HepG2 (cell line): Measurements from ENCODE around the gene WNT6. TPM values are rescaled to one million over a fixed set of nuclear protein-coding genes. Genes with fewer than 3 reads are reported as not detected.

Source experiments
- ATAC-seq: fragments of 200-7000 bp; cut with Tn5 transposase; 3 replicates; pipeline ENCODE4 v1.9.1; 2020; ENCODE audit warnings: mild to moderate bottlenecking, moderate library complexity
- BruUV-seq: library from RNA; stranded (reverse); fragments of 400-500 nt; replicated peaks from 2 replicates; lab custom pipeline; 2021; lab: Mats Ljungman, UMichigan
- CTCF ChIA-PET: fragments of 300-600 bp; formaldehyde crosslinking; extraction: SDS; loops from one replicate; lab custom pipeline; 2021; ENCODE audit warnings: low total read pairs, inconsistent platforms, low intra/inter-chr PET ratio; lab: Yijun Ruan, JAX
- POLR2A ChIA-PET: fragments of 350-600 bp; sonication (Branson Sonifier 250); formaldehyde crosslinking; loops from one replicate; lab custom pipeline; 2020; ENCODE audit warnings: antibody characterized with exemption, inconsistent platforms; lab: Yijun Ruan, JAX
- DNase-seq: peaks from one replicate; pipeline ENCODE4 v3.0.0-alpha.2; 2015; ENCODE audit warnings: low spot score
- FAIRE-seq: peaks from 3 replicates; lab custom pipeline; 2011; peaks lifted over from hg19 to GRCh38; lab: Jason Lieb, UNC
- H2AFZ ChIP-seq: one replicate; pipeline ENCODE4 v1.6.1; 2011; ENCODE audit warnings: low read length, inconsistent platforms
- H3K27ac ChIP-seq: fragments of 300-600 bp; 3 replicates; pipeline ENCODE4 v1.8.0; 2011; ENCODE audit warnings: mixed run types, mild to moderate bottlenecking, mixed read lengths, low read length, inconsistent platforms; ENCODE audit not compliant: insufficient read depth; ENCODE audit errors: extremely low read length
- H3K27me3 ChIP-seq, 2 experiments: fragments of 200-600 bp in 1 of 2; 2 replicates in 1 of 2; 3 replicates in 1 of 2; pipeline versions ENCODE4 v1.6.0 to v1.8.0; 2011; ENCODE audit warnings: low read length in 2 of 2, mild to moderate bottlenecking in 2 of 2, moderate library complexity in 2 of 2, inconsistent platforms in 1 of 2; ENCODE audit not compliant: insufficient read depth in 2 of 2, control insufficient read depth in 1 of 2
- H3K36me3 ChIP-seq, 2 experiments: fragments of 200-600 bp in 1 of 2; replicated peaks in 1 of 2; 2 replicates in 1 of 2; 3 replicates in 1 of 2; pipeline versions ENCODE4 v1.5.1 to v1.8.0; 2011; ENCODE audit warnings: low read length in 2 of 2, inconsistent platforms in 1 of 2; ENCODE audit not compliant: insufficient read depth in 2 of 2, control insufficient read depth in 1 of 2
- H3K4me1 ChIP-seq: 2 replicates; pipeline ENCODE4 v1.5.1; 2012; ENCODE audit warnings: low read length, inconsistent platforms; ENCODE audit not compliant: insufficient read depth
- H3K4me2 ChIP-seq: 2 replicates; pipeline ENCODE4 v1.6.0; 2011; ENCODE audit warnings: low read depth, low read length, inconsistent platforms
- H3K4me3 ChIP-seq, 3 experiments: fragments of 200-600 bp in 1 of 3; sonication (generic), shearing (Covaris generic) in 1 of 3; replicated peaks in 1 of 3; 2 replicates each; pipeline ENCODE4 v1.5.1; 2011 to 2016; ENCODE audit warnings: low read length in 3 of 3, inconsistent platforms in 2 of 3, low read depth in 2 of 3, mild to moderate bottlenecking in 2 of 3, control low read depth in 1 of 3, mixed read lengths in 1 of 3; ENCODE audit not compliant: insufficient read depth in 1 of 3
- H3K79me2 ChIP-seq: one replicate; pipeline ENCODE4 v1.6.1; 2011; ENCODE audit warnings: low read length, inconsistent platforms; ENCODE audit not compliant: insufficient read depth
- H3K9ac ChIP-seq: 2 replicates; pipeline ENCODE4 v1.6.0; 2011; ENCODE audit warnings: mild to moderate bottlenecking, low read depth, low read length, inconsistent platforms; ENCODE audit not compliant: insufficient read depth
- H3K9me3 ChIP-seq: 2 replicates; pipeline ENCODE4 v1.5.1; 2012; ENCODE audit warnings: mild to moderate bottlenecking, low read length
- H4K20me1 ChIP-seq: 2 replicates; pipeline ENCODE4 v1.6.0; 2011; ENCODE audit warnings: inconsistent platforms, mild to moderate bottlenecking, low read length, moderate library complexity; ENCODE audit not compliant: insufficient read depth
- DNMT1 ChIP-seq: sonication (generic); formaldehyde crosslinking; IDR thresholded peaks from 2 replicates; pipeline ENCODE4 v1.5.1; 2020; ENCODE audit warnings: mild to moderate bottlenecking, missing genetic modification reagents
- HNRNPLL ChIP-seq: fragments of 200-400 bp; formaldehyde crosslinking; IDR thresholded peaks from 2 replicates; pipeline ENCODE4 v1.6.1; 2017; ENCODE audit warnings: mild to moderate bottlenecking, low read depth, low read length; ENCODE audit not compliant: poor library complexity, severe bottlenecking
- MAFF ChIP-seq: IDR thresholded peaks from 2 replicates; pipeline ENCODE4 v1.6.1; 2011; ENCODE audit warnings: low read depth, low read length, improper control_type of control experiment
- MAFK ChIP-seq, 2 experiments: IDR thresholded peaks in 1 of 2; conservative IDR thresholded peaks in 1 of 2; 2 replicates each; pipeline ENCODE4 v1.6.1; 2011; ENCODE audit warnings: improper control_type of control experiment in 2 of 2, low read length in 2 of 2
- MBNL3 ChIP-seq: fragments of 250-450 bp; sonication (Bioruptor Pico); conservative IDR thresholded peaks from 2 replicates; pipeline ENCODE4 v1.8.0; 2022; ENCODE audit warnings: mild to moderate bottlenecking, inconsistent platforms
- ZNF780A ChIP-seq: sonication (generic); formaldehyde crosslinking; IDR thresholded peaks from 2 replicates; pipeline ENCODE4 v1.8.0; 2022; ENCODE audit warnings: mild to moderate bottlenecking, missing genetic modification reagents, moderate library complexity
- WGBS: methylation state at CpG from one replicate; pipeline ENCODE4 v1.1.6; 2017; ENCODE audit warnings: low lambda C conversion rate; 5-methylcytosine and 5-hydroxymethylcytosine counted together
- in situ Hi-C: cut with HindIII; loops from 2 replicates; pipeline ENCODE4 v1.10.0; 2017; ENCODE audit warnings: low pct_unique_long_range_greater_than_20kb; ENCODE audit not compliant: extremely low pct_ligation_motif_present
- intact Hi-C: fragments of 100-400 bp; cut with micrococcal nuclease; formaldehyde crosslinking; loops from one replicate; pipeline ENCODE4 v1.10.0; 2022; ENCODE audit not compliant: unreplicated experiment
- polyA plus RNA-seq, 8 experiments: library from polyadenylated mRNA; depleted of rRNA in 3 of 8; stranded (reverse) in 7 of 8; unstranded in 1 of 8; fragments of >200 nt; fragmentation: Illumina TruSeq in 4 of 8; extraction: Trizol in 4 of 8; gene quantifications; 2 replicates each; pipeline versions ENCODE4 v1.2.1 to v1.2.3, GENCODE V29; 2011 to 2016; ENCODE audit warnings: low read depth in 4 of 8, missing spikeins in 1 of 8, mixed read lengths in 1 of 8; ENCODE audit not compliant: insufficient read depth in 1 of 8
- total RNA-seq, 5 experiments: library from RNA; depleted of rRNA; stranded (reverse); fragments of >200 nt; fragmentation: Illumina TruSeq; extraction: Trizol; gene quantifications; 2 replicates each; pipeline ENCODE4 v1.2.3, GENCODE V29; 2016; ENCODE audit warnings: low read depth in 1 of 5
- TF ChIP-seq, protein P1 (sequence below): fragments of 450-650 bp; IDR thresholded peaks from 2 replicates; pipeline ENCODE4 v1.6.1; 2016

WNT6 gene
- total and polyA plus RNA-seq, 2 of the 13 experiments (the other 11 are each of a cell fraction or from before 2014, with no cell fraction given): 0.20 TPM; not detected in 1

DNA sequence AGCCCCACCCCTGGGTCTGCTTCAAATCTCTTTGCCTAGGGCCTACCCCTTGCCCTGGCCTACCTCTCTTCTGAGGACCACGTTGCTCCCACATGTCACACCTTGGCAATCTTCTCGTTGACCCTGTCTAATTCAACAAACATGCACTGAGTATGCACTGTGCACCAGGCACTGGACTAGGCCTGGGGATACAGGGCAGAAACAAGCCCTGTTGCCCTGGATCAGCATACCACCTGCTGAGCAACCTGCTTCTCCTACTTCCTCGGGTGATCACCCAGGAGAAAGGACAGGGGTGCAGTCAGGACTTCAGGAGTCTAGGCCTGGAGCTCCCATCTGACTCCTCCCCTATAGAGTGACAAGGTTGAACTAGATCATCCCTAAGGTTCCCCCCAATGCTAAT is 30.8 kb downstream of the WNT6 start:
- FAIRE-seq: no peak
- 3% methylated on average over 3 of the region's 3 CpGs for WGBS
- ChIA-PET CTCF (no interaction called here), POLR2A (no interaction called here)
- Histone ChIP-seq H3K36me3 (no peaks in the 10 kb centered on the region), H3K27ac (no peak overlapping the region), H3K79me2 (no peaks in the 10 kb centered on the region), H3K4me2 (no peak overlapping the region), H4K20me1 (no peaks in the 10 kb centered on the region; the same call in 1 of the 2 replicates), H3K9me3 (no peaks in the 10 kb centered on the region), H3K27me3 (peaks cover 32 to 85% of the 10 kb centered on the region in 2 experiments; a peak in 4 of 5 replicates), H3K4me1 (peaks cover 24% of the 10 kb centered on the region), H3K9ac (no peak overlapping the region), H2AFZ (no peak overlapping the region), H3K4me3 (no peak overlapping the region)
- BruUV-seq: no TSS peak
- in situ Hi-C loops: no loop called here
- no peak for ATAC-seq
- no peak for TF ChIP-seq DNMT1
- TF ChIP-seq, protein P1, sequence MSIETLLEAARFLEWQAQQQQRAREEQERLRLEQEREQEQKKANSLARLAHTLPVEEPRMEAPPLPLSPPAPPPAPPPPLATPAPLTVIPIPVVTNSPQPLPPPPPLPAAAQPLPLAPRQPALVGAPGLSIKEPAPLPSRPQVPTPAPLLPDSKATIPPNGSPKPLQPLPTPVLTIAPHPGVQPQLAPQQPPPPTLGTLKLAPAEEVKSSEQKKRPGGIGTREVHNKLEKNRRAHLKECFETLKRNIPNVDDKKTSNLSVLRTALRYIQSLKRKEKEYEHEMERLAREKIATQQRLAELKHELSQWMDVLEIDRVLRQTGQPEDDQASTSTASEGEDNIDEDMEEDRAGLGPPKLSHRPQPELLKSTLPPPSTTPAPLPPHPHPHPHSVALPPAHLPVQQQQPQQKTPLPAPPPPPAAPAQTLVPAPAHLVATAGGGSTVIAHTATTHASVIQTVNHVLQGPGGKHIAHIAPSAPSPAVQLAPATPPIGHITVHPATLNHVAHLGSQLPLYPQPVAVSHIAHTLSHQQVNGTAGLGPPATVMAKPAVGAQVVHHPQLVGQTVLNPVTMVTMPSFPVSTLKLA: 0 out of 2 replicates have a peak, but pooled peaks have one; percentile 25
- TF ChIP-seq ZNF780A: no peak
- no peak for DNase-seq
- intact Hi-C loops: no loop called here

DNA sequence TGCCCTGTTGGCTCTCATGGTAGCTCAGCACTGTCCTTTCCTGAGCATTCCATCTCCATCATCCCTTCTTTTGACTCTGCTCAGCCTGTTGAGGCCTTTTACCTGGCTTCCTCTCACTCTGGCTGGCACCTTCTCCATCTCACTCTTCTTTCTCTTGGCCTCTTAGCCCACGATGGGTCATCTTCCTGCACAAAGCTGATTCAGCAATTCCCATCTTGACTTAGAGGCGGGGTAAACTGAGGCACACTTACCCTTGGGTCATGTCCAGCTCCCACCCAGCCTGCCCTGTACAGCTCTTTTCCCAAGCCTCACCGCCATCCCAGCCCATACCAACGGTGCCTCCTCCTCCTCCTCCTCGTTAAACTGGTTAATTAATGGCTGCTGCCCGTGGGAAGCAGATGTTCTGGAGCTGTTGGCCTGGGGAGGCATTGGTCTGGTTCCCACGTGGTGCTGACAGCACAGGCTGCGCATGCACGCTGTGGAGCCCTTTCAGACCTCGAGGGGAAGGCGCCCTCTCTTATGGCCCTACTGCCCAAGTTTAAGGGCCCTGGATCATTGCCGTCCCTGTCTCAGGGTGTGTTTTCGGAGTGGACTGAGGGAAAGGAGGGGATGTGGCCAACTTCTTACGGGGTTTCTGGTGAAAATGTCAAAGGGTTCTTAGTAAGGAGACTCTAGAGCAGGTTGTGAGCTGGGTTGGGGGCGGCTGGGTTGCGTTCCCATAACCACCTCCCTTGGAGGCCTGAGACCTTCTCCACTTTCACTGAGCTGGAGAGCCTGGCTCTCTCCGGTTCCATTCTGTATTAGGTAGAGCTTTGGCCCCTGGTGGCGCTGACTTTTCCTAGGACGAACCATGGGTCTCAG is 31.9 kb downstream of the WNT6 start:
- no peak overlapping the region for H2AFZ ChIP-seq
- no peak for TF ChIP-seq MBNL3 (CRISPR knock-in tag)
- TF ChIP-seq, protein P1: peak; percentile 66
- TF ChIP-seq MAFK (conservative IDR thresholded peaks at IDR 0.05 in 1 of 2, IDR thresholded peaks at IDR 0.05 in 1 of 2; ENCODE audit: low read length in 2 of 2): peak; percentile 89 to 95
- TF ChIP-seq HNRNPLL: no peak
- peak; percentile 83 for TF ChIP-seq MAFF
- H3K4me1 ChIP-seq: peaks cover 31% of the 10 kb centered on the region
- no peaks in the 10 kb centered on the region for H3K79me2 ChIP-seq
- no peak overlapping the region for H3K4me2 ChIP-seq
- ChIA-PET POLR2A (interaction anchor here (0.7 kb wide), 1 partner anchor 184 kb away, joined by 3 read pairs; no protein-coding TSS in a partner anchor), CTCF (no interaction called here)
- DNase-seq (no peak), ATAC-seq (peak; percentile 13), FAIRE-seq (no peak)
- no peaks in the 10 kb centered on the region; the same call in 1 of the 2 replicates for H4K20me1 ChIP-seq
- no TSS peak for BruUV-seq
- no peaks in the 10 kb centered on the region for H3K36me3 ChIP-seq
- no peak overlapping the region for H3K27ac ChIP-seq
- in situ Hi-C loops: no loop called here
- no peaks in the 10 kb centered on the region for H3K9me3 ChIP-seq
- no peak overlapping the region for H3K4me3 ChIP-seq
- WGBS: 32% methylated on average over 19 of the region's 19 CpGs
- intact Hi-C loops: loop anchor here (1.0 kb wide), 1 partner anchor 49 kb away; no protein-coding TSS in a partner anchor
- H3K9ac ChIP-seq: no peak overlapping the region
- peaks cover 30 to 87% of the 10 kb centered on the region in 2 experiments; a peak in 4 of 5 replicates for H3K27me3 ChIP-seq
